GM13977 (cell line): ENCODE results near the gene SLC44A1.

Source experiments
- DNase-seq: peaks from one replicate; pipeline ENCODE4 v3.0.0; 2012; ENCODE audit warnings: low spot score
- CTCF ChIP-seq: IDR thresholded peaks from 2 replicates; pipeline ENCODE4 v1.5.1; 2012; ENCODE audit warnings: mild to moderate bottlenecking, control low read depth; ENCODE audit not compliant: insufficient read depth; ENCODE audit errors: extremely low read depth, missing control alignments
- in situ Hi-C: fragments of 300-500 bp; cut with MboI; formaldehyde crosslinking; loops from one replicate; pipeline ENCODE4 v1.12.0; 2022; ENCODE audit warnings: low sequenced_read_pairs, low pct_unique_long_range_greater_than_20kb, mixed read lengths, inconsistent platforms; ENCODE audit not compliant: unreplicated experiment

SLC44A1 gene

GRCh38 chr9:105444130-105444529 lies 199.7 kb downstream of the SLC44A1 start:
- DNase-seq, result no peak
- in situ Hi-C loops, result loop anchor here (25.0 kb wide), 1 partner anchor 268 kb away; no protein-coding TSS in a partner anchor
- no peak for TF ChIP-seq CTCF

GRCh38 chr9:105445203-105445881 lies 200.9 kb downstream of the SLC44A1 start:
- no peak for TF ChIP-seq CTCF
- no peak for DNase-seq
- in situ Hi-C loops, result loop anchor here (25.0 kb wide), 1 partner anchor 267 kb away; no protein-coding TSS in a partner anchor

GRCh38 chr9:105447386-105447813 lies 202.9 kb downstream of the SLC44A1 start:
- no peak for DNase-seq
- in situ Hi-C loops, result loop anchor here (25.0 kb wide), 1 partner anchor 265 kb away; no protein-coding TSS in a partner anchor
- no peak for TF ChIP-seq CTCF

GRCh38 chr9:105447814-105448812 lies 203.7 kb downstream of the SLC44A1 start, which contains the start of gene FSD1L:
Gene FSD1L, plus strand, starts transcription at chr9:105448034. Its CDS starts 187 bp downstream, at chr9:105448221.
- peak; percentile 29 for TF ChIP-seq CTCF
- in situ Hi-C loops, result loop anchor here (25.0 kb wide), 1 partner anchor 264 kb away; no protein-coding TSS in a partner anchor
- DNase-seq, result peak; percentile 92

GRCh38 chr9:105449081-105449480 lies 204.6 kb downstream of the SLC44A1 start:
- no peak for TF ChIP-seq CTCF
- no peak for DNase-seq
- in situ Hi-C loops, result loop anchor here (25.0 kb wide), 1 partner anchor 263 kb away; no protein-coding TSS in a partner anchor

- no peak for TF ChIP-seq CTCF
Observed at GRCh38 chr9:105452185-105452584, 207.7 kb downstream of the SLC44A1 start.

More at GRCh38 chr9:105452185-105452584, 207.7 kb downstream of the SLC44A1 start:
- in situ Hi-C loops, result no loop called here
- DNase-seq, result no peak
